ENCODE measurements around the gene ELMO1. TPM values are rescaled to one million over a fixed set of nuclear protein-coding genes. Genes with fewer than 3 reads are reported as not detected.

The ELMO1 gene
- total and polyA plus RNA-seq, 2 of the 13 experiments (the other 11 are each of a cell fraction or from before 2014, with no cell fraction given) = 0.11 to 0.17 TPM

- TF ChIP-seq ZBTB7B (CRISPR knock-in tag; IDR thresholded peaks at IDR 0.05) (no peak), ZSCAN29 (CRISPR knock-in tag; conservative IDR thresholded peaks at IDR 0.05) (no peak), ZNF274 (CRISPR knock-in tag; IDR thresholded peaks at IDR 0.05) (no peak), ZNF101 (CRISPR knock-in tag; IDR thresholded peaks at IDR 0.05; ENCODE audit: borderline replicate concordance, low read depth) (no peak), CBX2 (IDR thresholded peaks at IDR 0.05; ENCODE audit: low read depth, low read length) (no peak), CBX2 (CRISPR knock-in tag; IDR thresholded peaks at IDR 0.05; ENCODE audit: low read depth) (no peak), MXI1 (IDR thresholded peaks at IDR 0.05; ENCODE audit: borderline replicate concordance, low read depth, low read length) (no peak), GLI4 (CRISPR knock-in tag; IDR thresholded peaks at IDR 0.05; ENCODE audit: borderline replicate concordance) (no peak)
These were observed 386.7 kb downstream of the ELMO1 start (continued) for GRCh38 chr7:37061849-37062559.

GRCh38 chr7:37056234-37056912 lies 392.3 kb downstream of the ELMO1 start:
- Histone ChIP-seq H3K27ac (ENCODE audit: extremely low read length, insufficient read depth, low read length) (no peak overlapping the region), H3K27me3 (ENCODE audit: control insufficient read depth in 1 of 2, insufficient read depth in 2 of 2, low read length in 2 of 2) (no peaks in the 10 kb centered on the region; a peak in 1 of 5 replicates), H3K79me2 (ENCODE audit: insufficient read depth, low read length) (no peaks in the 10 kb centered on the region), H3K9me3 (ENCODE audit: low read length) (no peaks in the 10 kb centered on the region; the same call in 1 of the 2 replicates), H3K36me3 (replicated peaks in 1 of 2; ENCODE audit: control insufficient read depth in 1 of 2, insufficient read depth in 2 of 2, low read length in 2 of 2) (no peaks in the 10 kb centered on the region), H3K4me3 (replicated peaks in 1 of 3; ENCODE audit: insufficient read depth in 1 of 3, low read depth in 2 of 3, low read length in 3 of 3) (no peak overlapping the region), H4K20me1 (ENCODE audit: insufficient read depth, low read length) (no peaks in the 10 kb centered on the region), H3K9ac (ENCODE audit: insufficient read depth, low read depth, low read length) (no peak overlapping the region), H2AFZ (ENCODE audit: low read length) (no peak overlapping the region), H3K4me1 (ENCODE audit: insufficient read depth, low read length) (no peaks in the 10 kb centered on the region), H3K4me2 (ENCODE audit: low read depth, low read length) (no peak overlapping the region)
- no peak for ATAC-seq
- 43% methylated on average over 4 of the region's 4 CpGs for WGBS (ENCODE audit: low lambda C conversion rate)
- FAIRE-seq = no peak
- intact Hi-C loops (cut with micrococcal nuclease; ENCODE audit: unreplicated experiment) (no loop called here), in situ Hi-C loops (cut with HindIII; ENCODE audit: extremely low pct_ligation_motif_present, low pct_unique_long_range_greater_than_20kb) (no loop called here)
- ChIA-PET CTCF (ENCODE audit: low intra/inter-chr PET ratio, low total read pairs) (no interaction called here), POLR2A (no interaction called here)
- no TSS peak for BruUV-seq (replicated peaks)
- no peak for DNase-seq (ENCODE audit: low spot score)
- TF ChIP-seq ZNF737 (CRISPR knock-in tag; IDR thresholded peaks at IDR 0.05; ENCODE audit: borderline replicate concordance) (no peak), ETS1 (CRISPR knock-in tag; IDR thresholded peaks at IDR 0.05) (no peak), GTF2F1 (IDR thresholded peaks at IDR 0.05; ENCODE audit: low read length) (no peak), SSRP1 (CRISPR knock-in tag; IDR thresholded peaks at IDR 0.05) (no peak), ASH2L (IDR thresholded peaks at IDR 0.05; ENCODE audit: insufficient read length, low read depth, low read length) (no peak), NPAS2 (CRISPR knock-in tag; IDR thresholded peaks at IDR 0.05; ENCODE audit: borderline replicate concordance) (no peak), NR2C2 (CRISPR knock-in tag; IDR thresholded peaks at IDR 0.05; ENCODE audit: borderline replicate concordance) (no peak), RCOR2 (CRISPR knock-in tag; IDR thresholded peaks at IDR 0.05) (no peak), ZNF234 (CRISPR knock-in tag; conservative IDR thresholded peaks at IDR 0.05) (no peak), HNRNPH1 (optimal IDR thresholded peaks at IDR 0.05; ENCODE audit: low read depth, low read length) (no peak), ZNF282 (IDR thresholded peaks at IDR 0.05; ENCODE audit: partially characterized antibody) (no peak), GATAD2A (CRISPR knock-in tag; IDR thresholded peaks at IDR 0.05) (no peak), ONECUT2 (CRISPR knock-in tag; IDR thresholded peaks at IDR 0.05) (no peak), STAT6 (CRISPR knock-in tag; IDR thresholded peaks at IDR 0.05; ENCODE audit: borderline replicate concordance) (no peak)

Data from HepG2 (cell line).